Liver (tissue), 9 donors: ENCODE data around the gene STAT6. TPM values are rescaled to one million over a fixed set of nuclear protein-coding genes. Genes with fewer than 3 reads are reported as not detected.

Experiments
- DNase-seq: peaks from one replicate; pipeline ENCODE4 v3.0.0-alpha.2; 2017; ENCODE audit warnings: low spot score
- H3K27ac ChIP-seq, 2 donors: one replicate each; pipeline ENCODE4 v1.7.0; 2013; ENCODE audit warnings: inconsistent platforms in 2 of 2, low read length in 2 of 2, control low read depth in 1 of 2, low read depth in 1 of 2, mild to moderate bottlenecking in 1 of 2
- H3K27me3 ChIP-seq, 4 donors: one replicate each; pipeline versions ENCODE4 v1.6.1 to v1.7.0; 2013; ENCODE audit warnings: low read length in 3 of 4, inconsistent platforms in 1 of 4, mild to moderate bottlenecking in 1 of 4, moderate library complexity in 1 of 4; ENCODE audit not compliant: control insufficient read depth in 4 of 4, insufficient read depth in 4 of 4
- H3K36me3 ChIP-seq, 4 donors: one replicate each; pipeline versions ENCODE4 v1.6.1 to v1.7.0; 2013; ENCODE audit warnings: low read length in 3 of 4, mild to moderate bottlenecking in 3 of 4, low read depth in 1 of 4, moderate library complexity in 1 of 4; ENCODE audit not compliant: control insufficient read depth in 4 of 4, insufficient read depth in 3 of 4
- H3K4me1 ChIP-seq, 4 donors: one replicate each; pipeline versions ENCODE4 v1.6.1 to v1.7.0; 2013; ENCODE audit warnings: low read length in 3 of 4, mild to moderate bottlenecking in 3 of 4, moderate library complexity in 1 of 4; ENCODE audit not compliant: control insufficient read depth in 4 of 4, insufficient read depth in 4 of 4
- H3K4me3 ChIP-seq, 3 donors: one replicate each; pipeline versions ENCODE4 v1.6.1 to v1.7.0; 2013; ENCODE audit warnings: low read length in 3 of 3, control low read depth in 1 of 3, low read depth in 1 of 3, mild to moderate bottlenecking in 1 of 3
- H3K9ac ChIP-seq, 2 donors: one replicate each; pipeline ENCODE4 v1.7.0; 2013; ENCODE audit warnings: low read length in 2 of 2, mild to moderate bottlenecking in 2 of 2, moderate library complexity in 2 of 2, control low read depth in 1 of 2, low read depth in 1 of 2
- H3K9me3 ChIP-seq, 4 donors: one replicate each; pipeline versions ENCODE4 v1.6.1 to v1.7.0; 2013; ENCODE audit warnings: low read length in 3 of 4; ENCODE audit not compliant: control insufficient read depth in 4 of 4
- ATF3 ChIP-seq: IDR thresholded peaks from 2 replicates; pipeline ENCODE4 v1.6.1; 2016; ENCODE audit warnings: antibody characterized with exemption
- CTCF ChIP-seq: fragments of 150-350 bp; IDR thresholded peaks from 2 replicates; pipeline ENCODE4 v1.5.1; 2017; ENCODE audit warnings: improper control_type of control experiment, low read depth, low read length; ENCODE audit not compliant: missing input control
- EGR1 ChIP-seq, 2 donors: IDR thresholded peaks; 2 replicates each; pipeline ENCODE4 v1.6.1; 2016 to 2018; ENCODE audit warnings: antibody characterized with exemption in 2 of 2, low read depth in 2 of 2
- FOXA1 ChIP-seq: IDR thresholded peaks from 2 replicates; pipeline ENCODE4 v1.6.1; 2016; ENCODE audit warnings: antibody characterized with exemption
- FOXA2 ChIP-seq: IDR thresholded peaks from 2 replicates; pipeline ENCODE4 v1.6.1; 2016; ENCODE audit warnings: antibody characterized with exemption
- HNF4A ChIP-seq, 2 donors: conservative IDR thresholded peaks; 2 replicates each; pipeline ENCODE4 v1.6.1; 2016; ENCODE audit warnings: antibody characterized with exemption in 2 of 2, mild to moderate bottlenecking in 2 of 2
- HNF4G ChIP-seq: IDR thresholded peaks from 2 replicates; pipeline ENCODE4 v1.6.1; 2016; ENCODE audit warnings: antibody characterized with exemption
- JUND ChIP-seq, 2 donors: IDR thresholded peaks; 2 replicates each; pipeline ENCODE4 v1.6.1; 2016; ENCODE audit warnings: antibody characterized with exemption in 2 of 2
- MAX ChIP-seq: IDR thresholded peaks from 2 replicates; pipeline ENCODE4 v1.6.1; 2016; ENCODE audit warnings: antibody characterized with exemption
- NR2F2 ChIP-seq: IDR thresholded peaks from 2 replicates; pipeline ENCODE4 v1.6.1; 2016; ENCODE audit warnings: antibody characterized with exemption
- RAD21 ChIP-seq, 2 donors: IDR thresholded peaks; 2 replicates each; pipeline ENCODE4 v1.6.1; 2016; ENCODE audit warnings: antibody characterized with exemption in 2 of 2, mild to moderate bottlenecking in 2 of 2
- REST ChIP-seq: IDR thresholded peaks from 2 replicates; pipeline ENCODE4 v1.6.1; 2016; ENCODE audit warnings: antibody characterized with exemption, mild to moderate bottlenecking
- RXRA ChIP-seq, 2 donors: IDR thresholded peaks; 2 replicates each; pipeline ENCODE4 v1.6.1; 2017 to 2018; ENCODE audit warnings: antibody characterized with exemption in 2 of 2, mild to moderate bottlenecking in 1 of 2
- SP1 ChIP-seq: IDR thresholded peaks from 2 replicates; pipeline ENCODE4 v1.6.1; 2018; ENCODE audit warnings: antibody characterized with exemption, mild to moderate bottlenecking
- TAF1 ChIP-seq: conservative IDR thresholded peaks from 2 replicates; pipeline ENCODE4 v1.6.1; 2016; ENCODE audit warnings: antibody characterized with exemption, mild to moderate bottlenecking
- YY1 ChIP-seq: IDR thresholded peaks from 2 replicates; pipeline ENCODE4 v1.6.1; 2016; ENCODE audit warnings: antibody characterized with exemption, mild to moderate bottlenecking
- WGBS: extraction: QIAGEN DNeasy Blood & Tissue Kit; methylation state at CpG from one replicate; pipeline ENCODE4 v1.1.7; 2013; 5-methylcytosine and 5-hydroxymethylcytosine counted together
- polyA plus RNA-seq, 2 donors: library from polyadenylated mRNA; stranded (reverse) in 1 of 2; unstranded in 1 of 2; fragments of 200-250 nt in 1 of 2; fragments of >200 nt in 1 of 2; fragmentation: Nextera tagmentation in 1 of 2; extraction: Ambion mirVana in 1 of 2; gene quantifications; one replicate each; pipeline versions ENCODE4 v1.2.1 to v1.2.3, GENCODE V29; 2013 to 2015
- total RNA-seq, 2 donors: library from RNA; depleted of rRNA; stranded (reverse); fragments of >200 nt; gene quantifications; one replicate each; pipeline ENCODE4 v1.2.3, GENCODE V29; 2014
- donor health status: healthy.
- donor health status: healthy.
- donor health status: healthy.
- donor health status: healthy.
- donor health status: healthy.

The STAT6 gene
- total and polyA plus RNA-seq, 4 donors: 27.4 to 57.4 (median 43.6) TPM

- H3K27ac ChIP-seq: peak overlapping the region; percentile 96 to 100
- no peaks in the 10 kb centered on the region for H3K27me3 ChIP-seq
- peaks cover 5 to 32% (median 19%) of the 10 kb centered on the region in 4 donors for H3K4me1 ChIP-seq
- WGBS: under 1% methylated on average over 52 of the region's 52 CpGs
- peak overlapping the region; percentile 57 to 98 for H3K9ac ChIP-seq
- peak overlapping the region; percentile 41 to 85 (median 81) for H3K4me3 ChIP-seq
- peaks cover under 1 to 12% (median 6%) of the 10 kb centered on the region in 4 donors for H3K36me3 ChIP-seq
- peak; percentile 70 for DNase-seq
- TF ChIP-seq MAX (no peak), JUND (IDR thresholded peaks at IDR 0.05) (no peak), SP1 (peak; percentile 31), FOXA1 (no peak), HNF4G (no peak), RXRA (IDR thresholded peaks at IDR 0.05) (no peak), CTCF (no peak), YY1 (no peak), EGR1 (IDR thresholded peaks at IDR 0.05; ENCODE audit: low read depth in 2 of 2) (peak; percentile 91 to 94), RAD21 (IDR thresholded peaks at IDR 0.05) (no peak), ATF3 (no peak)
- H3K9me3 ChIP-seq: no peaks in the 10 kb centered on the region
These were observed 24.0 kb downstream of the STAT6 start for GRCh38 chr12:57087010-57087690.

- Histone ChIP-seq H3K4me1 (peaks cover 5 to 28% (median 19%) of the 10 kb centered on the region in 4 donors), H3K9me3 (no peaks in the 10 kb centered on the region), H3K27me3 (no peaks in the 10 kb centered on the region), H3K36me3 (peaks cover 0 to 6% (median 2%) of the 10 kb centered on the region in 4 donors), H3K9ac (peak overlapping the region; percentile 57 to 98), H3K27ac (peak overlapping the region; percentile 96 to 100), H3K4me3 (peak overlapping the region; percentile 36 to 85 (median 81))
- TF ChIP-seq EGR1 (IDR thresholded peaks at IDR 0.05; ENCODE audit: low read depth in 2 of 2) (no peak), RAD21 (IDR thresholded peaks at IDR 0.05) (peak in 1 of 2 donors; percentile 23)
- 6% methylated on average over 14 of the region's 14 CpGs for WGBS
- no peak for DNase-seq
These were observed 24.6 kb downstream of the STAT6 start for GRCh38 chr12:57086493-57087009.

- Histone ChIP-seq H3K4me1 (peaks cover 3 to 23% (median 16%) of the 10 kb centered on the region in 4 donors), H3K27ac (peak overlapping the region; percentile 96 to 100), H3K9me3 (no peaks in the 10 kb centered on the region), H3K27me3 (no peaks in the 10 kb centered on the region), H3K36me3 (peaks cover 0 to under 1% (median 0%) of the 10 kb centered on the region in 4 donors), H3K9ac (peak overlapping the region in 1 of 2 donors; percentile 3), H3K4me3 (peak overlapping the region in 1 of 3 donors; percentile 81)
- no peak for DNase-seq
- 57% methylated on average over 12 of the region's 12 CpGs for WGBS
- no peak for TF ChIP-seq NR2F2
- no peak for TF ChIP-seq CTCF
- no peak for TF ChIP-seq SP1
- TF ChIP-seq REST: no peak
- TF ChIP-seq TAF1: no peak
- TF ChIP-seq EGR1 (IDR thresholded peaks at IDR 0.05; ENCODE audit: low read depth in 2 of 2): no peak
- TF ChIP-seq JUND (IDR thresholded peaks at IDR 0.05): no peak
- TF ChIP-seq FOXA2: no peak
- TF ChIP-seq HNF4A (conservative IDR thresholded peaks at IDR 0.05): no peak
- no peak for TF ChIP-seq FOXA1
- TF ChIP-seq YY1: no peak
- no peak for TF ChIP-seq ATF3
- no peak for TF ChIP-seq RXRA (IDR thresholded peaks at IDR 0.05)
- TF ChIP-seq MAX: no peak
These were observed 25.1 kb downstream of the STAT6 start for GRCh38 chr12:57085999-57086492.
